Frontal cortex (tissue), 4 donors: Measurements from ENCODE around the gene ANKRD10. TPM values are rescaled to one million over a fixed set of nuclear protein-coding genes. Genes with fewer than 3 reads are reported as not detected.
A peak's percentile ranks its signal among the peaks of the same experiment; 100 is the strongest.

ENCODE experiments used
- DNase-seq, 2 donors: peaks; one replicate each; pipeline ENCODE4 v3.0.0; 2012; ENCODE audit warnings: low spot score in 2 of 2
- FAIRE-seq: peaks from 2 replicates; lab custom pipeline; 2012; peaks lifted over from hg19 to GRCh38; lab: Jason Lieb, UNC
- total RNA-seq: library from RNA; depleted of rRNA; stranded (reverse); fragments of >200 nt; gene quantifications from one replicate; pipeline ENCODE4 v1.2.3, GENCODE V29; 2014
- donor health status: control.
- donor health status: control.
- donor health status: control.

ANKRD10 gene
- total RNA-seq, 1 donor from 2014 or later: 118 TPM

GRCh38 chr13:110945928-110946570 lies 31.2 kb upstream of the ANKRD10 start:
- FAIRE-seq (no peak), DNase-seq (no peak)

- DNase-seq (no peak), FAIRE-seq (no peak)
Measured at GRCh38 chr13:110944968-110945927, 30.4 kb upstream of the ANKRD10 start.

DNA sequence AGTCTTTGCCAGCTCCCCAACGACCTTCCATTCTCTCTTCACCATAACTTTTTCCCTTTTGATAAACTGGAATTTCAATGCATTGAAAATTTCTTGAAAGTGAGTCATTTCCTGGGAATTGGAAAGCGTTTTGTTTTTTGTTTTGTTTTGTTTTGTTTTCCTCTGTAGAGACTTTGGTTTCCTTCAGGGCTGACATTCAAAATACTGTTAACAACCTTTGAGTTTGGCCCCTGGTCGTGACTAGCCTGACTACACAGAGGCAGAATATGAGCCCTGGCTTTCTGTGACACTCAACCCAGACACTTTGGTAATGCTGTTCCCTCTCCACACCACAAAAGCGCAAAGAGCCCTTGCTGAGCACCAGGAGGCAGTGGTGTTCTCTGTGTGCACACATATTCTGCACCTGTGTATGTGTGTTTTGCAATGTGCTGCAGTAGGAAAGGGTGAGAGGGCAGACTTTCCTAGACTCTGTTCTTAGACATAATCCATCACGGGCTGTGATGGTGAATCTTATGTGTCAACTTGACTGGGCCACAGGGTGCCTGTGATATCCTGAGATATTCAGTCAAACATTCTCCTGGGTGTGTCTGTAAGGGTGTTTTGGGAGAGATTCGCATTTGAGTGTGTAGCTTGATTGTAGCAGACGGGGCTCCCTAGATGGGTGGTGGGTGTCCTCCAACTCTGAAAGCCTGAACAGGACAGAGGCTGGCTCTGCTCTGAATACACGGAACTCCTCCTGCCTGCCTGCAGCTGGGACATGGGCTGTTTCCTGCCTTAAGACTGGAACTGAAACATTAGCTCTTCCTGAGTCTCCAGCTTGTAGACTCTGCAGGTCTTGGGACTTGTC lies 29.5 kb upstream of the ANKRD10 start:
- FAIRE-seq: no peak

DNA sequence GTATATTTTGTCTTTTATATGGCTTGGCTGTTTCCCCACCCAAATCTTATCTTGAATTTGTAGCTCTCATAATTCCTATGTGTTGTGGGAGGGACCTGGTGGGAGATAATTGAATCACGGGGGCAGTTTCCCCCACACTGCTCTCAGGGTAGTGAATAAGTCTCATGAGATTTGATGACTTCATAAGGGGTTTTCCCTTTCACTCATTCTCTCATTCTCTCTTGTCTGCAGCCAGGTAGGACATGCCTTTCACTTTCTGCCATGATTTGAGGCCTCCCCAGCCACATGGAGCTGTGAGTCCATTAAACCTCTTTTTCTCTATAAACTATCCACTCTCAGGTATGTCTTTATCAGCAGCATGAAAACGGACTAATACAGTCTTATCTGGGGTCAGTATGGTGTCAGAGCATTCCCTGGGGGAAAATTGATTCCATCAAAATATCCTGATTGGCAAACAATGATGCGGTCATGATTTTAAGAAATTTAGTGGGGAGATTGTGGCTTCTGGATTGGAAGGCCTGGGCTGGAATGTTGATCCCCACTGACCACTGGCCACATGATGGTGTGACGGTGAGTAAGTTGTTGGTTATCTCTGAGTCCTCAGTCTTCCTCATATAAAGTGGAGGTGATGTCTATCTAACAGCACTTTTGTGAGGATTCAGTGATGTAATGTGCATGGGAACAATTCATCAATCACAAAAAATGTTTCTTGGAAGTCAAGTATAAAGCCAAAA lies 27.5 kb upstream of the ANKRD10 start:
- FAIRE-seq (no peak), DNase-seq (no peak)

More for the DNA sequence above, 29.5 kb upstream of the ANKRD10 start:
- peak in 1 of 2 donors; percentile 30 for DNase-seq

GRCh38 chr13:110938662-110939421 lies 24.0 kb upstream of the ANKRD10 start:
- DNase-seq (no peak), FAIRE-seq (no peak)

- no peak for DNase-seq
- no peak for FAIRE-seq
Measured at GRCh38 chr13:110937511-110938285, 22.8 kb upstream of the ANKRD10 start.

GRCh38 chr13:110936519-110936918 lies 21.6 kb upstream of the ANKRD10 start:
- no peak for FAIRE-seq

DNA sequence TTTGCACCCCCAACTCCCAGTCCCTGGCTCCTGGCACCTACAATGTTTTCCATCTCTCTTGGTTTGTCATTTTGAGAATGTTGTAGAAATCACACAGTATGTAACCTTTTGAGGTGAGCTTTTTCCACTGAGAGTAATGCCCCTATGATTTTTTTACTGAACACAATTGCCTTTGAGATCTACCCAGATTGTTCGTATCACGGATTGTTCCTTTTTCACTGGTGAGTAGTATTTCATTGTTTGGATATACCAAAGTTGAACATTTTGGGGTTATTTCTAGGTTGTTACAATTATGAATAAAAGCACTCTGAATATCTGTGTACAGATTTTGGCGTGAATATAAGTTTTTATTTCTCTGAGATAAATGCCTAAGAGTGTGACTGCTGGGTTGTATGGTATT lies 17.7 kb upstream of the ANKRD10 start:
- FAIRE-seq (no peak), DNase-seq (no peak)

More at GRCh38 chr13:110936519-110936918, 21.6 kb upstream of the ANKRD10 start:
- no peak for DNase-seq

GRCh38 chr13:110929104-110929777 lies 14.4 kb upstream of the ANKRD10 start:
- FAIRE-seq (no peak), DNase-seq (no peak)

DNA sequence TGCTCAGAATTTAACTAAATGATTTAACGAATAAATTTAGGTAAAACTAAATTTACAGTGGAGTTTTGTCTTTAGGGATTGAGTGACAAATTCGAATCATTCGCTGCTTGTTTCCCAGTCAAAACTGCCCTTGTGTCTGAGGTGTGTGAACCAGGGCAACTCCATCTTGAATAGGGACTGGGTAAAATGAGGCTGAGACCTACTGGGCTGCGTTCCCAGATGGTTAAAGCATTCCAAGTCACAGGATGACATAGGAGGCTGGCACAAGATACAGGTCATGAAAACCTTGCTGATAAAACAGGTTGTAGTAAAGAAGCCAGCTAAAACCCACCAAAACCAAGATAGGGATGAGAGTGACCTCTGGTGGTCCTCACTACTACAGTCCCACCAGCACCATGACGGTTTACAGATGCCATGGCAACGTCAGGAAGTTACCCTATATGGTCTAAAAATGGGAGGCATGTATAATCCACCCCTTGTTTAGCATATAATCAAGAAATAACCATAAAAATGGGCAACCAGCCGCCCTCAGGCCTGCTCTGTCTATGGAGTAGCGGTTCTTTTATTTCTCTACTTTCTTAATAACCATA lies 10.2 kb upstream of the ANKRD10 start:
- FAIRE-seq (no peak), DNase-seq (no peak)

- DNase-seq (no peak), FAIRE-seq (no peak)
Measured at GRCh38 chr13:110924639-110924934, 9.7 kb upstream of the ANKRD10 start.

- FAIRE-seq (no peak), DNase-seq (no peak)
Measured at GRCh38 chr13:110923777-110924638, 9.1 kb upstream of the ANKRD10 start.

DNA sequence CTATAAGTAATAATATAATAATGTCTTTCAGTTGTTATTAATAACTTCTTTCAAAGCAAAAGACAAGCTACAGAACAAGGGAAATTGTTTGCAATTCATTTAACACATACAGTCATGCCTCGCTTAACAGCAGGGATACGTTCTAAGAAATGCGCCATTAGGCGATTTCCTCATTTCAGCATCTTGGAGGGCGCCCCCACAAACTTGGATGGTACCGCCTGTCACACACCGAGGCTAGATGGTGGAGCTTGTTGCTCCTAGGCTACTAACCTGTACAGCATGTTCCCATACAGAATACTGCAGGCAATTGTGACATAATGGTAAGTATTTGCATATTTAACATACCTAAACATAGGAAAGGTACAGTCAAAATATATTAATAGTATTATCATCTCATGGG lies 8.2 kb upstream of the ANKRD10 start:
- FAIRE-seq: no peak
- DNase-seq: no peak

DNA sequence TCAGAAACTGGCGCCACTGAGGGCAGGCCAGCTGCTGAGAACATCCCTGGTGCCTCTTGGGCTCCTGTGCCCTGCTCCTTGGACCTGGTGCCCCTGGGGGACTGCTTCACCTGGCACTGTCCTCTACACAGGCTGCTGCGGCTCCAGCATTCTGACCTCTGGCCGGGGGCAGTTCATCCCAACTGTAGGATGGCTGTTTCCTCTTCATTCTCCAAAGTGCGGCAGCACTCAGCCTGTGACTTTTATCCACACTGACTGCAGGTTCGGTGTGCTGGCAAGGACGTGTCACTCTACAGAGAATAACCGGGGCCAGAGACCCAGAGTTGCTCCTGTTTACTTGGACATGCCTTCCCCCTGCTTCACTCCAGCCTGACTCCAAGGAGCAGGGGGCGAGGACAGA lies 7.6 kb upstream of the ANKRD10 start:
- no peak for FAIRE-seq
- no peak for DNase-seq

- no peak for FAIRE-seq
- no peak for DNase-seq
Measured at GRCh38 chr13:110921695-110922094, 6.8 kb upstream of the ANKRD10 start.

DNA sequence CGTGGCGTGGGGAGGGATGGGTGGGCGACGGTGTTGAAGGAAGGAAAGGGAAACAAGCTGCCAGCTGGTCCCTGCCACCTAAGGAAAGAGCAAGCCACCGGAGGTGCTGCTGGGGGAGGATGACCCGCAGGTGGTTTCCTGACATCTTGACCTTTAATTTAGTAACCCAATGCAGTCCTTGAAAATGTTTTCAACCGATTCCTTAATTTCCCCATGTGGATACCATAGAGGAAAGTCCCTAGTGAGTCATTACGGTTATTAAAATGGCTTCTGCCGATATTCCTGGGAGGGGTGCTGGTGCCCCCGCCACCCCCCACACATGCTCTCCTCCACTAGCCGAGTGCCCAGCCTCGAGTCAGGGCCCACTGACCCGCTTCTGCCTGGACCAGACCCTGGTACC lies 6.3 kb upstream of the ANKRD10 start:
- FAIRE-seq (no peak), DNase-seq (no peak)
